Measurements from ENCODE around the gene BST2.

- TF ChIP-seq CTCF (IDR thresholded peaks at IDR 0.05) (peak; percentile 88), MAX (IDR thresholded peaks at IDR 0.05; ENCODE audit: low read depth) (no peak)
Measured at GRCh38 chr19:17385878-17386611, 19.4 kb downstream of the BST2 start.
